B cell (primary cell): ENCODE data around the gene NBAS. TPM values are rescaled to one million over a fixed set of nuclear protein-coding genes. Genes with fewer than 3 reads are reported as not detected.

ENCODE experiments used
- ATAC-seq: fragments of 200-7000 bp; cut with Tn5 transposase; one replicate; pipeline ENCODE4 v1.10.0; 2021; ENCODE audit warnings: low read depth, mild to moderate bottlenecking, moderate number of reproducible peaks, moderate library complexity
- CTCF ChIA-PET: fragments of 350-600 bp; sonication (Branson Sonifier 250); formaldehyde crosslinking; loops from one replicate; lab custom pipeline; 2021; ENCODE audit warnings: antibody characterized with exemption, inconsistent platforms; lab: Charles Lee
- POLR2A ChIA-PET: fragments of 350-600 bp; sonication (Branson Sonifier 250); formaldehyde crosslinking; loops from one replicate; lab custom pipeline; 2021; ENCODE audit warnings: antibody characterized with exemption; lab: Charles Lee
- DNase-seq: peaks from one replicate; pipeline ENCODE4 v3.0.0; 2013
- H2AFZ ChIP-seq: 2 replicates; pipeline ENCODE4 v1.6.1; 2012; ENCODE audit warnings: mild to moderate bottlenecking, low read depth, low read length; ENCODE audit not compliant: insufficient read depth, poor library complexity, severe bottlenecking
- H3K27ac ChIP-seq, 2 donors: 1 replicate in 1 of 2; 2 replicates in 1 of 2; pipeline ENCODE4 v1.5.1; 2012 to 2013; ENCODE audit warnings: low read length in 2 of 2, mild to moderate bottlenecking in 2 of 2, moderate library complexity in 1 of 2
- H3K27me3 ChIP-seq, 4 experiments: fragments of 200-600 bp in 1 of 4; sonication (generic) in 1 of 4; replicated peaks in 1 of 4; 1 replicate in 2 of 4; 2 replicates in 2 of 4; pipeline versions ENCODE4 v1.6.1 to v1.7.0; 2013 to 2016; ENCODE audit warnings: low read length in 3 of 4, mild to moderate bottlenecking in 2 of 4, mixed read lengths in 1 of 4, moderate library complexity in 1 of 4; ENCODE audit not compliant: insufficient read depth in 4 of 4, control insufficient read depth in 3 of 4; ENCODE audit errors: control extremely low read depth in 1 of 4
- H3K36me3 ChIP-seq, 2 experiments: replicated peaks in 1 of 2; 1 replicate in 1 of 2; 2 replicates in 1 of 2; pipeline versions ENCODE4 v1.6.1 to v1.7.1; 2013; ENCODE audit warnings: low read length in 1 of 2; ENCODE audit not compliant: insufficient read depth in 2 of 2, control insufficient read depth in 1 of 2; ENCODE audit errors: control extremely low read depth in 1 of 2, extremely low read depth in 1 of 2
- H3K4me1 ChIP-seq, 2 donors: fragments of 200-600 bp in 1 of 2; sonication (generic) in 1 of 2; 1 replicate in 1 of 2; 2 replicates in 1 of 2; pipeline versions ENCODE4 v1.5.1 to v1.6.1; 2013 to 2017; ENCODE audit warnings: low read length in 2 of 2; ENCODE audit not compliant: control insufficient read depth in 2 of 2, insufficient read depth in 2 of 2
- H3K4me2 ChIP-seq: replicated peaks from 2 replicates; pipeline ENCODE3; 2012; ENCODE audit warnings: mild to moderate bottlenecking, low read depth, low read length; ENCODE audit not compliant: poor library complexity, severe bottlenecking
- H3K4me3 ChIP-seq, 5 experiments: fragments of 200-600 bp in 1 of 5; sonication (generic) in 1 of 5; 1 replicate in 3 of 5; 2 replicates in 2 of 5; pipeline versions ENCODE4 v1.5.1 to v1.7.0; 2011 to 2016; ENCODE audit warnings: low read length in 4 of 5, mild to moderate bottlenecking in 4 of 5, low read depth in 2 of 5, control low read depth in 1 of 5, moderate library complexity in 1 of 5; ENCODE audit not compliant: insufficient read depth in 1 of 5; ENCODE audit errors: control extremely low read depth in 1 of 5, extremely low read depth in 1 of 5
- H3K79me2 ChIP-seq: fragments of 200-600 bp; sonication (generic); one replicate; pipeline ENCODE4 v1.6.0; 2016; ENCODE audit warnings: low read length; ENCODE audit not compliant: control insufficient read depth, insufficient read depth
- H3K9ac ChIP-seq: fragments of 200-600 bp; sonication (generic); 2 replicates; pipeline ENCODE4 v1.6.1; 2017; ENCODE audit warnings: mild to moderate bottlenecking, low read length, moderate library complexity
- H3K9me3 ChIP-seq, 3 donors: one replicate each; pipeline versions ENCODE4 v1.6.1 to v1.7.1; 2013; ENCODE audit warnings: low read length in 2 of 3; ENCODE audit not compliant: control insufficient read depth in 2 of 3, insufficient read depth in 1 of 3; ENCODE audit errors: control extremely low read depth in 1 of 3
- H4K20me1 ChIP-seq: 2 replicates; pipeline ENCODE4 v1.6.0; 2012; ENCODE audit warnings: mild to moderate bottlenecking, low read length; ENCODE audit not compliant: insufficient read depth, control insufficient read depth, poor library complexity, severe bottlenecking
- H3K27ac Mint-ChIP-seq: one replicate; pipeline ENCODE4 v1.8.0; 2021; ENCODE audit warnings: mixed read lengths
- H3K27me3 Mint-ChIP-seq: one replicate; pipeline ENCODE4 v1.8.0; 2021; ENCODE audit warnings: mixed read lengths
- H3K4me1 Mint-ChIP-seq: one replicate; pipeline ENCODE4 v1.8.0; 2021; ENCODE audit warnings: mixed read lengths
- H3K4me3 Mint-ChIP-seq: one replicate; pipeline ENCODE4 v1.8.0; 2021; ENCODE audit warnings: mixed read lengths
- H3K9me3 Mint-ChIP-seq: one replicate; pipeline ENCODE4 v1.8.0; 2022; ENCODE audit warnings: mixed read lengths; ENCODE audit not compliant: insufficient read depth
- CTCF ChIP-seq: fragments of 200-600 bp; IDR thresholded peaks from one replicate; pipeline ENCODE4 v1.8.0; 2022; ENCODE audit warnings: antibody characterized with exemption, mild to moderate bottlenecking
- EZH2 ChIP-seq: IDR thresholded peaks from 2 replicates; pipeline ENCODE4 v1.6.1; 2012; ENCODE audit warnings: borderline replicate concordance, low read depth, mild to moderate bottlenecking, moderate library complexity, low read length; ENCODE audit not compliant: insufficient read depth, poor library complexity, severe bottlenecking
- WGBS: methylation state at CpG from one replicate; pipeline ENCODE4 v1.1.5; 2013; ENCODE audit warnings: missing lambda C conversion rate; ENCODE audit not compliant: insufficient coverage; 5-methylcytosine and 5-hydroxymethylcytosine counted together
- intact Hi-C: fragments of 100-400 bp; cut with micrococcal nuclease; formaldehyde crosslinking; loops from one replicate; pipeline ENCODE4 v1.10.0; 2022
- polyA plus RNA-seq: library from polyadenylated mRNA; depleted of rRNA; stranded (reverse); fragments of >200 nt; gene quantifications from 2 replicates; pipeline ENCODE4 v1.2.3, GENCODE V29; 2012
- total RNA-seq, 2 donors: library from RNA; stranded (reverse); fragments of 120-200 nt in 1 of 2; gene quantifications; 1 replicate in 1 of 2; 2 replicates in 1 of 2; pipeline versions ENCODE4 v1.2.3 to v1.2.4, GENCODE V29; 2013 to 2022

NBAS gene
- total and polyA plus RNA-seq, 2 donors (not counting 1 experiment from before 2014, with no cell fraction given) = 10.6 to 37.3 TPM

- 95% methylated on average over 2 of the region's 2 CpGs for WGBS
- peaks cover 0 to 4% (median 0%) of the 10 kb centered on the region in 3 donors for H3K9me3 ChIP-seq
- Mint-ChIP-seq H3K27me3 (no peaks in the 10 kb centered on the region), H3K27ac (no peak overlapping the region), H3K4me1 (peaks cover 2% of the 10 kb centered on the region), H3K9me3 (no peaks in the 10 kb centered on the region), H3K4me3 (no peak overlapping the region)
- no peaks in the 10 kb centered on the region for H3K27me3 ChIP-seq
- no peaks in the 10 kb centered on the region for H3K79me2 ChIP-seq
- DNase-seq (no peak), ATAC-seq (no peak)
- ChIA-PET CTCF (no interaction called here), POLR2A (no interaction called here)
- H3K4me3 ChIP-seq = no peak overlapping the region
- no peak overlapping the region for H2AFZ ChIP-seq
- no peak overlapping the region for H3K4me2 ChIP-seq
- intact Hi-C loops = no loop called here
- no peak overlapping the region for H3K9ac ChIP-seq
- peaks cover 0 to 7% of the 10 kb centered on the region in 2 experiments for H3K36me3 ChIP-seq
- H3K4me1 ChIP-seq = no peaks in the 10 kb centered on the region
- H4K20me1 ChIP-seq = no peaks in the 10 kb centered on the region
- TF ChIP-seq CTCF (no peak), EZH2 (no peak)
- no peak overlapping the region for H3K27ac ChIP-seq
Measured at GRCh38 chr2:15450808-15451207, 110.3 kb downstream of the NBAS start.

GRCh38 chr2:15449556-15450236, 111.4 kb downstream of the NBAS start:
- peaks cover 0 to 4% (median 0%) of the 10 kb centered on the region in 3 donors for H3K9me3 ChIP-seq
- no peak for DNase-seq
- no peaks in the 10 kb centered on the region for H4K20me1 ChIP-seq
- peaks cover 0 to 7% of the 10 kb centered on the region in 2 experiments for H3K36me3 ChIP-seq
- no peak overlapping the region for H3K4me2 ChIP-seq
- H3K27ac ChIP-seq = no peak overlapping the region
- WGBS = 67% methylated on average over 1 of the region's 2 CpGs
- H3K4me1 ChIP-seq = no peaks in the 10 kb centered on the region
- no peaks in the 10 kb centered on the region for H3K27me3 ChIP-seq
- peaks cover 3% of the 10 kb centered on the region for H3K9me3 Mint-ChIP-seq
- ChIA-PET CTCF (no interaction called here), POLR2A (no interaction called here)
- ATAC-seq = no peak
- no peaks in the 10 kb centered on the region for H3K27me3 Mint-ChIP-seq
- intact Hi-C loops = no loop called here
- TF ChIP-seq EZH2 (no peak), CTCF (no peak)
- H3K4me1 Mint-ChIP-seq = peaks cover 2% of the 10 kb centered on the region
- no peak overlapping the region for H2AFZ ChIP-seq
- no peaks in the 10 kb centered on the region for H3K79me2 ChIP-seq
- no peak overlapping the region for H3K4me3 ChIP-seq
- H3K9ac ChIP-seq = no peak overlapping the region
- H3K4me3 Mint-ChIP-seq = no peak overlapping the region
- no peak overlapping the region for H3K27ac Mint-ChIP-seq
